Stimulated activated CD8-positive, alpha-beta memory T cell treated with anti-CD3 and anti-CD28 coated beads, Interleukin-15, amount 100 ng/mL, for 48 hours (primary cell): ENCODE results near the gene SGK1.

ENCODE experiments used
- DNase-seq, 2 donors: peaks; one replicate each; pipeline ENCODE4 v3.0.0-alpha.2; 2020; ENCODE audit warnings: low read depth in 2 of 2

Gene SGK1

GRCh38 chr6:134171517-134171916 is 146.4 kb downstream of the SGK1 start:
- no peak for DNase-seq

- no peak for DNase-seq
Measured at GRCh38 chr6:134170844-134171243, 147.1 kb downstream of the SGK1 start.

DNA sequence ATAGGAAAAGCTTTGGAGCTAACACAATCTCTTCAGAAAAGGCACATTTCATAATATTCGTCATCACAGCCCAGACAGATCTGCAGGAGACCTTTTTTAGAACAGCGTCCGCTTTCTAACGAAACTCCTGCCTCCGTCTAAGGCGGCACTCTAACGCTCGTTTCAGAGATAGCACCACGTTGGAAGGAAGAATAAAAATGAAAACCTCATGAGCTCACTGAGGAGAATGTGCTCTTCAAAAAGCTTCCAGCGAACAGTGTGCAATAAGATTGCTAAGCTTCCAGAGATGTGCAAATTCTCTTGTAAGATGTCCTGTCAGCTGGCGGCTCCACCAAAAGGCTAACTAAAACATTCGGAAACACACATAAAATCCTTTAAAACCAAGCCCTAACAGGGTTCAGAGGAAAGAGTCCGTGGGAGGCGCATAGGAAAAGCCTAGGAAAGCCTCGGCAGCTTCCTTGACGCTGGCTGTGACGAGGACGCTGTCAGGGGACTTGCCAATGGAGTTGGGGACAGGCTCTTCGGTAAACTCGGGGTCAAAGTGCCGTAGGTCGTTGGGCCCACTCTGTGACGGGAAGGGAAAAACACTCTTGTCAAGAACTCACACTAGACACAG is 147.9 kb downstream of the SGK1 start:
- no peak for DNase-seq

DNA sequence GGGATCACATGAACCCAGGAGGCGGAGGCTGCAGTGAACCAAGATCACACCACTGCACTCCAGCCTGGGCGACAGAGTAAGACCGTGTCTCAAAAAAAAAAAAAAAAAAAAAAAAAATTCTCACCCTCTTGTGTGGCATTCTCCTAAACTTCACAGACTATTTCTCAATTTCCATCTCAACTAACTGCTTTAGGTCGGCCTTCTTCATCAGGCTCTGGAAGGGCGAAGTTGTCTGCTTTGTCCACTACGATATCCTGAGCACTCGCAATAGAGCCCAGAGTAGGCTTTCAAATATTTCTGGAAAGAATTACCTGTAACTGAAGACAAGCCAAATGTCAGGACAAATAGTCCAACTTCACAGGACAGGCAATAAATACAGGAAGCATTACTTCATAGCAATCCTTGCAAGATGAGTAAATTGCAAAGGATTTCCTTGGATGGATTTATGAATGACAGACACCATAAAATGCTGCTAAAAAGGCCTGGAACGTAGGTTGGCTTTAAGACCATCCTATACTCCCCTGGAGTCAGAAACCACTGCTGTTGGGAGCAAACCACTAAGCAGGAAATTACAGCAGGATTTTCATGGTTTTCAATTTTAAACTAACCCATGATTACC is 149.2 kb downstream of the SGK1 start:
- no peak for DNase-seq

GRCh38 chr6:134166511-134167261 is 151.2 kb downstream of the SGK1 start:
- DNase-seq = no peak

- no peak for DNase-seq
Measured at GRCh38 chr6:134165561-134166201, 152.2 kb downstream of the SGK1 start.

GRCh38 chr6:134164300-134164699 is 153.6 kb downstream of the SGK1 start:
- DNase-seq = no peak

DNA sequence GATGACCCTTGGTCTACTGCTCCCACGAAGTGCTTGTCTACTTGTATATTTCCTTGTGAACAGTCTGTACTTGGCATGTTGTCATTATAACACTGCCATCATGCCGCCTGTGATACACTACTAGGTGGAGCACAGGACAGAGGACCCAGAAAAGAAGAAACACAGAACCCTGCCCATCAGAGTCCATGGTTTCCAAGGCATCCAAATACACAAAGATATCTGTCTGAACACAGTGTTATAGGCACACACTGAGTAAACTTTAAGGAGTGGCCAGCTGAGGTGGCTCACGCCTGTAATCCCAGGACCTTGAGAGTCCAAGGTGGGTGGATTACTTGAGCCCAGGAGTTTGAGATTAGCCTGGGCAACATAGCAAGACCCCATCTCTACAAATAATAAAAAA is 155.0 kb downstream of the SGK1 start:
- no peak for DNase-seq

GRCh38 chr6:134161041-134161440 is 156.9 kb downstream of the SGK1 start:
- no peak for DNase-seq

GRCh38 chr6:134152767-134153485 is 165.0 kb downstream of the SGK1 start:
- DNase-seq = no peak

GRCh38 chr6:134148566-134148965 is 169.3 kb downstream of the SGK1 start:
- DNase-seq = no peak

DNA sequence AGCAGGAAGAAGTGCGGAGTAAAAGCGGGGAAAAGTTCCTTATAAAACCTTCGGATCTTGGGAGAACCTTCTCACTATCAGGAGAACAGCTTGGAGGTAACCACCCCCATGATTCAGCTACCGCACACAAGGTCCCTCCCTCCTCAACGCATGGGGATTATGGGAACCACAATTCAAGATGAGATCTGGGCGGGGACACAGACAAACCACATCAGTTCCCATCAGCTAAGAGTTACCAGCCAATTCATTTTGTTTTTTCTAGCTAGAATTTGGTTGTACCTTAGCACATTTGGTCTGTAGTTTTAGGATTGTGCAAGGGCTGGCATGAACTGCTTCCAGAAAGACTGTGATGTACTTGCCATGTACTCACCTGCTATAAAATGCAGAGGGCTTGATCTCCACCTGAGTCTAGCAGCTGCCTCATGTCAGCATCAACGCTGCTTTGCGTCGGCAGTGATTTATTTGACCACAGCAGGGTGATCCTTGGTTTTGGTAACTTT is 170.8 kb downstream of the SGK1 start:
- no peak for DNase-seq

GRCh38 chr6:134146268-134147033 is 171.5 kb downstream of the SGK1 start:
- DNase-seq = no peak

DNA sequence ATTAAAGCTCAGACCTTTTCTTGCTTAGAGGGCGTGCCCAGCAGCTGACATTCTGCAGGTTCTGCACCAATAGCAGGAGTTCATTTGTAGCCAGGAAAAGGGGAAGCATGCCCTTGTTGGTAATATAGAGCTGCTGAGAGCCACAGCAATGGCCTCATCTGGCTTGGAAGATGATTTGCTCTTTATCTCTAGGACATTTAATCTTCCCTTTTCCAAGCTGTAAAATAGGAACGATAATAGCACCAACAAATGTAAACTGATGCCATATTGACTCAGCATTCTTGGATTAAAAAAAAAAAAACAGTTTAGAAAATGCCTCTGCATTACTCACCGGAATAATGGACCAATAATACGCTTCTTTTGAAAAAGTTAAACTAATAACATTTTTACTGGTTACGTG is 172.1 kb downstream of the SGK1 start:
- no peak for DNase-seq

DNA sequence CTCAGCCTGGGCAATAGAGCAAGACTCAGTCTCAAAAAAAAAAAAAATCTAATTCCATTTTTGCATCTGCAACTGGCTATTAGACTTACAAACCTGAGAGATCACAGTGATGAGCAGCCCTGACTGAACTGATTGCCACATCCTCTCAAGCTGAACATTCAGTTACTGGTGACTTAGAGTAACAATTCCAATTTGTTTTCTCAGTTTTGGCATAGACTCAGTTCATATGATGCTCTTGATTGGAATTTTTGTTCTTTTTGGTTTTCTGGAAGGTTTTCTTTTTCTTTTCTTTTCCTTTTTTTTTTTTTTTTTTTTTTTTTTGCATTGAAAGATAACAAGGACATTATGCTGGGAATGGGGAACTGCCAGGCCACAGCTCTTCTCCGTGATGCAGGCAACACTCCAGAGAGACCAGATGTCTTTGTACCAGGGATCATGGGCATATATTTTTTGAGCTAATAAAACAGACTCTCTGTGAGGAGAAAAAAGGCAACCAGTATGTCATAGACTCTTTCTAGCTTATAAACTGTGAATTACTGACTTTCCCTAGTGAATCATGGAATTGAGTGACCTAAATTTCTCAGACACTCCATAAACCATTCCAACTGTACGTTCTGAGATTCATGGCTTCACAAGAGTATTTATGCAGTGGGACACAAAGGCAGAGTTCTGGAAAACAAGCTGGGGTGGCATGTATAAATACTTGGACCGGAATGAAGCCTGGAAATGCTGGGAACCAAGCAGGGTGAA is 179.5 kb downstream of the SGK1 start:
- no peak for DNase-seq

DNA sequence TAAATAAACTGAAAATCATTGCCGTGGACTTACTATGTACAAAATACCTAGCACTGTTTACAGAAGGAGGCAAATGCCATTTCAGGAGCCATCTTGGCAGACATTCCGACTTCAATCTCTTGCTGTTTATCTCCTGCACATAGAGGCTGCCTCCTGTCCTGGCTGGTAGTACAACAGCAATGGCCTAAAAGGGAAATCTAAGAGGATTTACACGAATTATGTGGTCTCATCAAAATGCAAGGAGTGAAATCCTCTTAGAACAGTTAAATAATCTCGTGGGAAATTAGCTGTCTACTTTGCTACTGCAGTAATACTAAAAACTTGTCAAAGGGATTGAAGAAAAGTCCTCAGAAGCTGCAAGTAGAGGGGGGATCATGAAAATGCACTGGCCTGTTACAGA is 183.3 kb downstream of the SGK1 start:
- DNase-seq = no peak

GRCh38 chr6:134132494-134133141 is 185.3 kb downstream of the SGK1 start:
- no peak for DNase-seq

DNA sequence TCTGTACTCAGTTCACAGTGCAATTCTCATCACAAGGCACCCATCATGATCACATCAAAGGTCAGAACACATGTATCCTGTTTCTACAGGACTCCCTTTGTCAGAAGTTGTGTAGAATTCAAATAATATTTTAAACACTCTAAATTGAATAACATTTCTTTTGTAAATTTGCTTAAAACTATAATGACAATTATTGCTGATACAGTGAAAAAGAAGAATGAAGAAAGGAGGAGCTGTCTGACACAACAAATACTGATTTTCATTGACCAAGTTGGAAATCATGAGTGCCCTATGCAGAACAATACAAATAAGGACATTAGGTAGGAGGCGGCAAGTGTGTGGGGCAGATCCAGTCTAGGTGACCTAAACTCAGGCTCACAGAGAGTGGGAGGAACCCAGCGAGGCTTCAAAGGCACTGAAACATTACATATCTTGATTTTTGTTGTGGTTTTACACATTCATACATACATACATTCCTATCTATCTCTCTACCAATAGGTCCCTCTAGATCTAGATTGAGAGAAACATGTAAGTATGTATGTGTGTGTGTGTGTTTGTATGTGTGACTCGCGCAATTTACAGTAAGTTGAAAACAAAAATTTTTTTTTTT is 186.3 kb downstream of the SGK1 start:
- no peak for DNase-seq

DNA sequence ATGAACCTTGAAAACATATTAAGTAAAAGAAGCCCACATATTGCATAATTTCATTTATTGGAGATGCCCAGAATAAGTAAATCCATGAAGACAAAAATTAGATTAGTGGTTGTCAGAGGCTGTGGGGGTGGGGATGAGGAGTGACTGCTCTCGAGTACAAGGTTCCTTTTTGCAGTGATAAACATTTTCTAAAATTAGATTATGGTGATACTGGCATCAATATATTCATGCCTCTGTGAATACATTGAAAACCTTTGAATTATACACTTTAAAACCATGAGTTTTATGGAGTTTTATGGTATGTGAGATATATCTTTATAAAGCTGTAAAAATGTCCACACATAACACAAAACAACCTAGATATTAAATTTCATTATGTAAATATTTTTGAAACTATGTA is 189.8 kb downstream of the SGK1 start:
- no peak for DNase-seq
